Lower lobe of right lung (tissue), 2 donors: ENCODE measurements around the gene C16orf74. TPM values are rescaled to one million over a fixed set of nuclear protein-coding genes. Genes with fewer than 3 reads are reported as not detected.
A peak's percentile ranks its signal among the peaks of the same experiment; 100 is the strongest.

Experiments
- ATAC-seq, 2 donors: fragments of 200-7000 bp; cut with Tn5 transposase; one replicate each; pipeline ENCODE4 v1.9.1; 2020 to 2022; ENCODE audit warnings: mild to moderate bottlenecking in 2 of 2, moderate library complexity in 2 of 2
- DNase-seq: peaks from one replicate; pipeline ENCODE4 v3.0.0-alpha.2; 2020
- H3K27ac ChIP-seq: fragments of 200-600 bp; one replicate; pipeline ENCODE4 v1.8.0; 2022
- H3K27me3 ChIP-seq: fragments of 200-600 bp; one replicate; pipeline ENCODE4 v1.8.0; 2022; ENCODE audit warnings: low read depth
- H3K36me3 ChIP-seq: fragments of 200-600 bp; one replicate; pipeline ENCODE4 v1.8.0; 2022; ENCODE audit warnings: mild to moderate bottlenecking
- H3K4me1 ChIP-seq: fragments of 200-600 bp; one replicate; pipeline ENCODE4 v1.8.0; 2022
- H3K4me3 ChIP-seq: fragments of 200-600 bp; one replicate; pipeline ENCODE4 v1.8.0; 2022; ENCODE audit warnings: mild to moderate bottlenecking
- H3K9me3 ChIP-seq: fragments of 200-600 bp; one replicate; pipeline ENCODE4 v1.8.0; 2022
- CTCF ChIP-seq: fragments of 200-600 bp; IDR thresholded peaks from one replicate; pipeline ENCODE4 v1.8.0; 2022; ENCODE audit warnings: antibody characterized with exemption, mild to moderate bottlenecking
- intact Hi-C: fragments of 100-400 bp; cut with DNase I; formaldehyde crosslinking; loops from one replicate; pipeline ENCODE4 v1.11.0; 2022
- total RNA-seq: library from RNA; stranded (reverse); fragmentation: NEBNext Ultra II Directional; extraction: Animal tissue kit (Norgen Biotek cat#: 25700); gene quantifications from one replicate; pipeline ENCODE4 v1.2.1, GENCODE V29; 2021
- donor health status: DM: no; HTN: yes; CAD: no; lungs with severe emphysema.

Gene C16orf74
- total RNA-seq, 1 donor from 2014 or later: 1.5 TPM

DNA sequence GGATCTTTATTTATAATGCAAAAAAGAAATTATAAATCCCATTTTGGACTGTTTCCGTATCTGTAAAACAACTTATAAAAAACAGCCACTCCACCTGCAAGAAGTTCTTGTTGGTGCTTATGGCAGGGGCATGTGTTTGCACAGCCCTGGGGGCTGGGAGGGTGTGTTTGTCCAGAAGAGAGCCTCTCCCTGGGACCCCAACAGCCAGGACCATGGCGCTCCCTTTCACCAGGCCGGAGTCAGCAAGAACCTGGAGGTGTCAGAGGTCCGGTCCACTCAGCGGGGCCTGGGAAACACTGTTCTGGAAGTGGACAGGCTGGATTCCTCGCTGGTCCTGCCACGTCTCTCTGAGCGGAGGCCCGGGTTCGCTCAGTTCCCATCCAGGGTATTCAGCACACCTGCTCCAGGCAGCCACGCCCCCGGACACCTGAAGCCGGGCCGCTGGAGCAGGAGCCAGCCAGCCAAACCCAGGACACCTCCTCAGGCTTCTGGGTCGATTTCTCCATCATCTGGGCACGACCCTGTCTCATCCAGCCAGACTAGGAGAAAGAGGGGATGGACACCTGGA, 43.3 kb downstream of the C16orf74 start:
- Histone ChIP-seq H3K4me1 (no peaks in the 10 kb centered on the region), H3K27me3 (no peaks in the 10 kb centered on the region), H3K36me3 (no peaks in the 10 kb centered on the region), H3K27ac (no peak overlapping the region), H3K4me3 (no peak overlapping the region), H3K9me3 (no peaks in the 10 kb centered on the region)
- DNase-seq (no peak), ATAC-seq (peak in 1 of 2 donors; percentile 71)
- intact Hi-C loops: no loop called here
- TF ChIP-seq CTCF: no peak

DNA sequence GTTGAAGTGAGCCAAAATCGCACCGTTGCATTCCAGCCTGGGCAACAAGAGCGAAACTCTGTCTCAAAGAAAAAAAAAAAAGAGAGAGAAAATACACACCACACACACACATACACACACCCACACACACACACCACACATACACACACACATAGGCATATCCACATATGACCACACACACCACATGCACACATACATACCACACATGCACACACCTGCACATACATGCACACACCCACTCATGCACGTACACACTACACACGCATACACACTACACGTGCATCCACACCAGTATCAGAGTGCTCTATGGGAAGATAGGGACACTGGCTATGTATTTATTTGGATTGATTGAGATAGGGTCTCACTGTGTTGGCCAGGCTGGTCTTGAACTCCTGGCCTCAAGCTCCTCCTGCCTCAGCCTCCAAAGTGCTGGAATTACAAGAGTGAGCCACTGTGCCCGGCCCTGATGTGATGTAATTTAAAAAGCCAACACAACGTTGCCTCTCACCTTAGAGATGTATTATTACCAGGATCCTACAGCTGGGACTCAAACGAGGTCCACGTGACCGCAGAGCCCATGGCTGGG, 44.4 kb downstream of the C16orf74 start:
- H3K27me3 ChIP-seq: no peaks in the 10 kb centered on the region
- no peaks in the 10 kb centered on the region for H3K9me3 ChIP-seq
- TF ChIP-seq CTCF: no peak
- intact Hi-C loops: no loop called here
- no peak overlapping the region for H3K4me3 ChIP-seq
- no peaks in the 10 kb centered on the region for H3K36me3 ChIP-seq
- no peak overlapping the region for H3K27ac ChIP-seq
- ATAC-seq (no peak), DNase-seq (no peak)
- H3K4me1 ChIP-seq: no peaks in the 10 kb centered on the region

DNA sequence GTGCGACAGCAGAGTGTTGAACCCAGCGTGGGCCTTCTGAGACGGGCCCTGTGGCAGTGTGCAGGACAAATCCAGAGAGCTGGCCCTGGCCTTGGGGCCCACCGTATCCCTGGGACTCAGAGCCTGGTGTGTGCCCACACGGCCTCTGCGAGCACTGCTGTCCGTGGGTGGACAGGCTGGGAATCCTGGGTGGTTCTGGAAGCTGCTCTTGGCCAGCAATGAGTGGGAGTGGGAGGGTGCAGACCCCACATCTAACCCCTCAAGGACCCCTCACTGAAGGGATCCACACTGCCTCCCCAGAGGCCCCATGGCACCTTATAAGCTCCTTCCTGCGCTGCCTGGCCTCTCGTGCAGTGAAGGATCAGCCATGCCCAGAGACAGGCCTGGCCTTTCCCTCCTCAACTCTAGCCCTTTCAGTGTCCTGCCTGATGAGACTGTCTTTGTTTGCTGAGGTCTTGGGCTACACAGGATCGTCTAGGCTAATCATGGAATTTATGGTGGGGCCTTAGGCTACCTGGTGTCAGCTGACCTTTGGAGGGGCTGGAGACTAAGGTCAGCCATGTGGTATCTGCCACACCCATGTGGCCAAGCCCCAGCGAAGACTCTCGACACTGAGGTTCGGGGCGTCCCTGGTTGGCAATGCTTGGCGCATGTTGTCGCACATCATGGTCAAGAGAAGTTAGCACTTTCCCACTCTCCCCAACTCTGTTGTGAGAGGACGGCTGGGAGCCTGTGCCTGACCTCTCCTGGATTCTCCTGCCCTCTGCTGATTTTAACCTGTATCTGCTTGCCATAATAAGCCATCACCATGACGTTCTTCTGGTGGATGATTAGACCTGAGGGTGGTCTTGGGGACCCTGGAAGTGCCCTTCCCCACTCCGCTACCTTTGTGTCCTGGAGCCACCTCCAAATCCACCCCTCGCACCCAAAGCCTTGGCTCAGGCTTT, 45.7 kb downstream of the C16orf74 start:
- H3K4me1 ChIP-seq: no peaks in the 10 kb centered on the region
- H3K36me3 ChIP-seq: no peaks in the 10 kb centered on the region
- H3K27me3 ChIP-seq: no peaks in the 10 kb centered on the region
- H3K4me3 ChIP-seq: no peak overlapping the region
- no peak overlapping the region for H3K27ac ChIP-seq
- TF ChIP-seq CTCF: no peak
- DNase-seq (no peak), ATAC-seq (no peak)
- intact Hi-C loops: no loop called here
- no peaks in the 10 kb centered on the region for H3K9me3 ChIP-seq

GRCh38 chr16:85704011-85704410, 46.9 kb downstream of the C16orf74 start:
- Histone ChIP-seq H3K36me3 (no peaks in the 10 kb centered on the region), H3K27me3 (no peaks in the 10 kb centered on the region), H3K27ac (no peak overlapping the region), H3K4me3 (no peak overlapping the region), H3K9me3 (no peaks in the 10 kb centered on the region), H3K4me1 (no peaks in the 10 kb centered on the region)
- no peak for ATAC-seq
- no peak for TF ChIP-seq CTCF
- intact Hi-C loops: no loop called here
- DNase-seq: no peak

GRCh38 chr16:85699628-85700027, 51.3 kb downstream of the C16orf74 start:
- no peaks in the 10 kb centered on the region for H3K9me3 ChIP-seq
- ATAC-seq (peak; percentile 44 to 68), DNase-seq (no peak)
- H3K4me1 ChIP-seq: no peaks in the 10 kb centered on the region
- intact Hi-C loops: no loop called here
- H3K27me3 ChIP-seq: peaks cover 28% of the 10 kb centered on the region
- TF ChIP-seq CTCF: no peak
- no peak overlapping the region for H3K27ac ChIP-seq
- H3K4me3 ChIP-seq: no peak overlapping the region
- H3K36me3 ChIP-seq: no peaks in the 10 kb centered on the region
